Brain microvascular endothelial cell (primary cell): Measurements from ENCODE around the gene CFAP46.

Source experiments
- DNase-seq: peaks from one replicate; pipeline ENCODE4 v3.0.0-alpha.2; 2020
- H3K27ac ChIP-seq: fragments of 250-450 bp; sonication (Bioruptor Pico); 2 replicates; pipeline ENCODE4 v1.5.1; 2020; ENCODE audit warnings: mild to moderate bottlenecking, moderate library complexity
- H3K27me3 ChIP-seq: fragments of 250-450 bp; sonication (Bioruptor Pico); replicated peaks from 2 replicates; pipeline ENCODE4 v1.5.1; 2020; ENCODE audit warnings: mild to moderate bottlenecking
- H3K36me3 ChIP-seq: fragments of 250-450 bp; sonication (Bioruptor Pico); replicated peaks from 2 replicates; pipeline ENCODE4 v1.5.1; 2020; ENCODE audit warnings: mild to moderate bottlenecking
- H3K4me3 ChIP-seq: 2 replicates; pipeline ENCODE4 v1.5.1; 2011; ENCODE audit warnings: low read depth, mild to moderate bottlenecking, control low read depth, low read length, moderate library complexity
- in situ Hi-C: cut with HindIII; loops from 2 replicates; pipeline ENCODE4 v1.10.0; 2017; ENCODE audit warnings: low sequenced_read_pairs, low pct_ligation_motif_present
- TF ChIP-seq, protein P1 (sequence below): IDR thresholded peaks from 2 replicates; pipeline ENCODE4 v1.5.1; 2011; ENCODE audit warnings: low read depth, mild to moderate bottlenecking, moderate library complexity, low read length, control low read depth, inconsistent platforms; ENCODE audit errors: missing control alignments

Gene CFAP46

DNA sequence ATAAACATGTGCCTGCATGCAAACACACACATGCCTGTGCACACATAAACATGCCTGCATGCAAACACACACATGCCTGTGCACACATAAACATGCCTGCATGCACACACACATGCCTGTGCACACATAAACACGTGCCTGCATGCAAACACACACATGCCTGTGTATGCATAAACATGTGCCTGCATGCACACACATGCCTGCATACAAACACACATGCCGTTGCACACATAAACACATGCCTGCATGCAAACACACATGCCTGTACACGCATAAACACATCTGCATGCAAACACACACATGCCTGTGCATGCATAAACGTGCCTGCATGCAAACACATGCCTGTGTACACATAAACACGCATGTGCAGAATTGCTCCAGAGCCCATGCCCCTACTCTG lies 178.8 kb downstream of the CFAP46 start:
- no peak overlapping the region for H3K4me3 ChIP-seq
- no peak overlapping the region for H3K27ac ChIP-seq
- in situ Hi-C loops: no loop called here
- H3K36me3 ChIP-seq: peaks cover 2% of the 10 kb centered on the region
- no peak for DNase-seq
- no peaks in the 10 kb centered on the region for H3K27me3 ChIP-seq
- TF ChIP-seq, protein P1, sequence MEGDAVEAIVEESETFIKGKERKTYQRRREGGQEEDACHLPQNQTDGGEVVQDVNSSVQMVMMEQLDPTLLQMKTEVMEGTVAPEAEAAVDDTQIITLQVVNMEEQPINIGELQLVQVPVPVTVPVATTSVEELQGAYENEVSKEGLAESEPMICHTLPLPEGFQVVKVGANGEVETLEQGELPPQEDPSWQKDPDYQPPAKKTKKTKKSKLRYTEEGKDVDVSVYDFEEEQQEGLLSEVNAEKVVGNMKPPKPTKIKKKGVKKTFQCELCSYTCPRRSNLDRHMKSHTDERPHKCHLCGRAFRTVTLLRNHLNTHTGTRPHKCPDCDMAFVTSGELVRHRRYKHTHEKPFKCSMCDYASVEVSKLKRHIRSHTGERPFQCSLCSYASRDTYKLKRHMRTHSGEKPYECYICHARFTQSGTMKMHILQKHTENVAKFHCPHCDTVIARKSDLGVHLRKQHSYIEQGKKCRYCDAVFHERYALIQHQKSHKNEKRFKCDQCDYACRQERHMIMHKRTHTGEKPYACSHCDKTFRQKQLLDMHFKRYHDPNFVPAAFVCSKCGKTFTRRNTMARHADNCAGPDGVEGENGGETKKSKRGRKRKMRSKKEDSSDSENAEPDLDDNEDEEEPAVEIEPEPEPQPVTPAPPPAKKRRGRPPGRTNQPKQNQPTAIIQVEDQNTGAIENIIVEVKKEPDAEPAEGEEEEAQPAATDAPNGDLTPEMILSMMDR: no peak

DNA sequence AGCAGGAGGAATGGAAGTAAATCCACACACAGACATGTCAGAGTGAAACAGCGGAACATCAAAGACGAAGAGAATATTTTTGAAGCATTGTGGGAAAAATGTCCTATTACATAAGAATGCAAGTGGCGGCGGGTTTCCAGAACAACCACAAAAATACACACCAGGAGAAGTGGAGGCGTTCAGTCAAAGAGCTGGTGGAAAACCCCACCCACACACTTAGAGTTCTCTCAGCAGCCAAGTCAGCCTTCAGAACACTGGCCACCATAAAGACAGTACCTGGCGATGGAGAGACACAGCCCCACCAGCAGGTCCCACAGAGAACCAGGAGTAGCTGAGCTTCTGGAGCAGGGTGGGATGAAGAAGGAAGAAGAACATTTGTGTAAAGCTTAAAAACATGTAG lies 180.1 kb downstream of the CFAP46 start:
- peaks cover 2% of the 10 kb centered on the region for H3K36me3 ChIP-seq
- no peaks in the 10 kb centered on the region for H3K27me3 ChIP-seq
- no peak overlapping the region for H3K4me3 ChIP-seq
- no peak for DNase-seq
- no peak overlapping the region for H3K27ac ChIP-seq
- in situ Hi-C loops: no loop called here
- TF ChIP-seq, protein P1: no peak

DNA sequence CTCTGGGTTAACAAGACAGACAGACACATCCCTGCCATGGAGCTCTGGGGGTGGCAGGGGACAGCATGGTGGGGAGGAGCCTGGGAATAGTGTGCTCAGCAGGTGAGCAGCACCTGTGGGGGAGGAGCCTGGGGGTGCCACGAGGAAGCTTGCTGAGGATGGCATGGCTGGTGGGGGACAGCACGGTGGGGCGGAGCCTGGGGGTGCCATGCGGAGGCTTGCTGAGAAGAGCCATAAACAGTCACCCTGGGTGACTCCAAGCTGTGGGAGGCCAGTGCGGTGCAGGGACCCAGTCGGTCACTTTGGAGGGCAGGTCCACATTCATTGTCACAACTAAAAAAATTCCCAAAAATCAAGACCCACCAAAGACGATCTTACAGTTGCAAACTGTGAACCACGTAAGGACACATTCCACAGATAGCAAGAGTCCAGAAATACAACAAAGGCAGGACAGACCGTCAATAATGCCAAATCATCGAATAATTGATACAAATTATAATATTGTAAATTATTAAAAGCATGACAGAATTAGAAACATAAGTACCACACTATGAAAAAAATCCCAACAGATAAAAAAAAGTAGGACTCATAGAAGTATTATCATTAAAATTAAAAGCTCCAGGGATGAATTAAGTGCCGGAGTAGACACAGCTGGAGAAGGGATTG lies 180.8 kb downstream of the CFAP46 start:
- TF ChIP-seq, protein P1: no peak
- Histone ChIP-seq H3K27me3 (no peaks in the 10 kb centered on the region), H3K4me3 (no peak overlapping the region), H3K36me3 (peaks cover 2% of the 10 kb centered on the region), H3K27ac (no peak overlapping the region)
- in situ Hi-C loops: no loop called here
- no peak for DNase-seq

DNA sequence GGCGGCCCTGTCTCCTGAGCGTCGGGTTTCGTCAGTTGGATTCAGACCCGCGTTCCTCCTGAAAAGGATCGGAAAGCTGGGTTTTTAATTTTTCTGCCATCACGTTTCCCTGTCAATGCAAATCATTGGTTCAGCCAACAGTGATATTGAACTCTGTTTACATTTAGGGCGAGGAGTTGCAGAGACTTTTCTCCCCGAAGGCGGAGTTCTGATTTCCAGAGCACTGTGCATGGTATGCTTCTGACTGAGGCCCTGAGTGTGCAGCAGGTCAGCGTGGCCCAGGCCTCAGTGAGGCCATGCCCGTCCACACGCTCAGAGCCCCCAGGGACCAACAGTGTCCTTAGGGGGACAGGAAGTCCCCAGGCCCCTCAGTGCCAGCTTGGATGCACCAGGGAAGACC lies 183.5 kb downstream of the CFAP46 start:
- TF ChIP-seq, protein P1: no peak
- Histone ChIP-seq H3K27me3 (no peaks in the 10 kb centered on the region), H3K36me3 (peaks cover 10% of the 10 kb centered on the region)

More for the DNA sequence above, 183.5 kb downstream of the CFAP46 start:
- no peak for DNase-seq
- H3K27ac ChIP-seq: no peak overlapping the region
- H3K4me3 ChIP-seq: no peak overlapping the region
- in situ Hi-C loops: no loop called here
